GM12878 (cell line): ENCODE measurements around the gene TMEM44. TPM values are rescaled to one million over a fixed set of nuclear protein-coding genes. Genes with fewer than 3 reads are reported as not detected.

Experiments used
- ATAC-seq: fragments of 200-7000 bp; cut with Tn5 transposase; 3 replicates; pipeline ENCODE4 v1.9.1; 2020; ENCODE audit warnings: mild to moderate bottlenecking, moderate library complexity
- BruUV-seq: library from RNA; stranded (reverse); fragments of 400-500 nt; replicated peaks from 2 replicates; lab custom pipeline; 2021; lab: Mats Ljungman, UMichigan
- CTCF ChIA-PET: fragments of 300-600 bp; sonication (Branson Sonifier 250); formaldehyde crosslinking; extraction: SDS; loops from one replicate; lab custom pipeline; 2021; ENCODE audit warnings: inconsistent platforms; lab: Yijun Ruan, JAX
- POLR2A ChIA-PET: fragments of 350-600 bp; formaldehyde crosslinking; extraction: SDS; loops from one replicate; lab custom pipeline; 2021; ENCODE audit warnings: inconsistent platforms; lab: Charles Lee
- RAD21 ChIA-PET: fragments of 300-600 bp; sonication (Branson Sonifier 250); formaldehyde crosslinking; loops from one replicate; lab custom pipeline; 2023; ENCODE audit warnings: antibody characterized with exemption; ENCODE audit not compliant: unreplicated experiment; lab: Charles Lee
- SMC1A ChIA-PET: fragments of 300-600 bp; sonication (Branson Sonifier 250); formaldehyde crosslinking; loops from one replicate; lab custom pipeline; 2023; ENCODE audit not compliant: unreplicated experiment, uncharacterized antibody; lab: Charles Lee
- DNase-seq: peaks from one replicate; pipeline ENCODE4 v3.0.0-alpha.2; 2011; ENCODE audit warnings: low read depth, low spot score
- FAIRE-seq: peaks from 3 replicates; lab custom pipeline; 2011; peaks lifted over from hg19 to GRCh38; lab: Jason Lieb, UNC
- H2AFZ ChIP-seq: 2 replicates; pipeline ENCODE4 v1.6.0; 2011; ENCODE audit warnings: low read depth, low read length, control low read depth; ENCODE audit not compliant: control insufficient read depth
- H3K27ac ChIP-seq: 2 replicates; pipeline ENCODE4 v1.5.1; 2011; ENCODE audit warnings: control low read depth; ENCODE audit not compliant: control insufficient read depth, insufficient read depth
- H3K27me3 ChIP-seq, 2 experiments: replicated peaks in 1 of 2; 2 replicates each; pipeline versions ENCODE4 v1.6.0 to v1.6.1; 2011; ENCODE audit warnings: low read length in 1 of 2; ENCODE audit not compliant: control insufficient read depth in 2 of 2, insufficient read depth in 2 of 2
- H3K36me3 ChIP-seq, 2 experiments: 2 replicates each; pipeline ENCODE4 v1.5.1; 2011; ENCODE audit warnings: low read length in 1 of 2; ENCODE audit not compliant: control insufficient read depth in 2 of 2, insufficient read depth in 2 of 2
- H3K4me1 ChIP-seq: 2 replicates; pipeline ENCODE4 v1.6.1; 2011; ENCODE audit warnings: mild to moderate bottlenecking, low read length, moderate library complexity, mixed read lengths; ENCODE audit not compliant: control insufficient read depth, insufficient read depth
- H3K4me2 ChIP-seq: 2 replicates; pipeline ENCODE4 v1.6.0; 2011; ENCODE audit warnings: control low read depth; ENCODE audit not compliant: control insufficient read depth, insufficient read depth
- H3K4me3 ChIP-seq: fragments of 200-600 bp; sonication (generic); 2 replicates; pipeline ENCODE4 v1.5.1; 2016
- H3K79me2 ChIP-seq: 2 replicates; pipeline ENCODE4 v1.6.0; 2011; ENCODE audit warnings: low read length; ENCODE audit not compliant: control insufficient read depth, insufficient read depth
- H3K9ac ChIP-seq: 2 replicates; pipeline ENCODE4 v1.8.0; 2011; ENCODE audit warnings: low read length, control low read depth, mixed read lengths; ENCODE audit not compliant: control insufficient read depth, insufficient read depth
- H3K9me3 ChIP-seq: replicated peaks from 3 replicates; pipeline ENCODE4 v1.5.1; 2011; ENCODE audit warnings: mild to moderate bottlenecking, low read length; ENCODE audit not compliant: control insufficient read depth, insufficient read depth
- H4K20me1 ChIP-seq: 2 replicates; pipeline ENCODE4 v1.6.0; 2011; ENCODE audit not compliant: control insufficient read depth, insufficient read depth
- BRCA1 ChIP-seq: IDR thresholded peaks from 2 replicates; pipeline ENCODE4 v1.6.1; 2011; ENCODE audit warnings: low read depth, low read length, improper control_type of control experiment
- JUNB ChIP-seq: IDR thresholded peaks from 2 replicates; pipeline ENCODE4 v1.6.1; 2016; ENCODE audit warnings: antibody characterized with exemption, mild to moderate bottlenecking
- MLLT1 ChIP-seq: fragments of 450-650 bp; IDR thresholded peaks from 2 replicates; pipeline ENCODE4 v1.6.1; 2016; ENCODE audit warnings: mild to moderate bottlenecking
- NFYB ChIP-seq: IDR thresholded peaks from 2 replicates; pipeline ENCODE4 v1.6.1; 2011; ENCODE audit warnings: low read depth, mild to moderate bottlenecking, low read length, improper control_type of control experiment, moderate library complexity; ENCODE audit not compliant: insufficient read depth
- ZNF24 ChIP-seq: fragments of 450-650 bp; IDR thresholded peaks from 2 replicates; pipeline ENCODE4 v1.6.1; 2017; ENCODE audit warnings: antibody characterized with exemption, mild to moderate bottlenecking
- WGBS: methylation state at CpG from one replicate; pipeline ENCODE4 v1.1.6; 2016; ENCODE audit warnings: low lambda C conversion rate; ENCODE audit not compliant: insufficient replicate concordance, insufficient coverage; ENCODE audit errors: missing lambda C conversion rate; 5-methylcytosine and 5-hydroxymethylcytosine counted together
- in situ Hi-C: fragments of 300-500 bp; cut with MboI; formaldehyde crosslinking; loops from 9 replicates; pipeline ENCODE4 v1.14.3; 2018; ENCODE audit warnings: mixed read lengths
- intact Hi-C: fragments of 100-400 bp; cut with micrococcal nuclease; formaldehyde crosslinking; loops from one replicate; pipeline ENCODE4 v1.14.2; 2022; ENCODE audit not compliant: unreplicated experiment
- polyA plus RNA-seq, 11 experiments: library from polyadenylated mRNA; depleted of rRNA in 4 of 11; unstranded in 6 of 11; stranded (reverse) in 5 of 11; fragments of >200 nt; fragmentation: Nextera tagmentation in 4 of 11; fragmentation: Illumina TruSeq in 1 of 11; extraction: Ambion mirVana in 4 of 11; extraction: Trizol in 1 of 11; gene quantifications; 1 replicate in 1 of 11; 2 replicates in 10 of 11; pipeline versions ENCODE4 v1.2.1 to v1.2.3, GENCODE V29; 2011 to 2016; ENCODE audit warnings: inconsistent platforms in 2 of 11, missing spikeins in 2 of 11, low read depth in 1 of 11
- total RNA-seq, 4 experiments: library from RNA; depleted of rRNA in 3 of 4; stranded (reverse); fragments of >200 nt in 3 of 4; fragmentation: Illumina TruSeq in 1 of 4; extraction: Trizol in 1 of 4; gene quantifications; 2 replicates each; pipeline versions ENCODE4 v1.2.1 to v1.2.3, GENCODE V29; 2013 to 2021

The TMEM44 gene
- total and polyA plus RNA-seq, 10 of the 15 experiments (the other 5 are each of a cell fraction or from before 2014, with no cell fraction given), result 0.57 to 8.3 (median 3.6) TPM

DNA sequence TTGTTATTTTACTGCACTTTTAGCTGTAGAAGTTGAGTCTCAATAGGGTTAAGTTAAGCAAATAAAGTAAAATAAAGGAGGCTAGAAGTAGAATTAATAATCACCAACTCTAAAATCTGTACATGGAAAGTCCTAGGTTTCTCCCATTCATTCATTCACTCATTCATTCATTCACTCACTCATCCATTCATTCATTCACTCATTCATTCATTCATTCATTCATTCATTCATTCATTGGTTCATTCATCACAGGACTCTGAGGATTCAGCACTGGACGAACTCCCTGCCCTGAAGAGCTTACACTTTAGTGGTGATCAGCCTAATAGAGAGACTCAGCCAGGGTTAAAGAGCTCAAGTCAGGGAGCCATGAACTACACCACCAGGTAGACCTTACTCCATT lies 43.3 kb upstream of the TMEM44 start:
- peaks cover 5% of the 10 kb centered on the region for H3K79me2 ChIP-seq
- intact Hi-C loops, result no loop called here
- DNase-seq (no peak), ATAC-seq (no peak), FAIRE-seq (no peak)
- in situ Hi-C loops, result loop anchor here (5.0 to 10.0 kb wide), 2 partner anchors 421 to 768 kb away; partner anchors contain the start of gene ACAP2
- SMC1A ChIA-PET, result interaction anchor here (0.6 to 1.2 kb wide), 3 partner anchors 387 to 861 kb away, joined by 3 read pairs; no protein-coding TSS in a partner anchor
- no peak overlapping the region for H3K9ac ChIP-seq
- no peak overlapping the region for H3K27ac ChIP-seq
- WGBS, result 0% methylated on average over 1 of the region's 1 CpG
- CTCF ChIA-PET, result no interaction called here
- H3K4me3 ChIP-seq, result no peak overlapping the region
- POLR2A ChIA-PET, result interaction anchor here (1.1 to 1.5 kb wide), 2 partner anchors 11 to 479 kb away, joined by 4 to 6 read pairs; no protein-coding TSS in a partner anchor
- TF ChIP-seq ZNF24, result peak; percentile 98
- TF ChIP-seq BRCA1, result no peak
- peaks cover 16% of the 10 kb centered on the region for H3K4me1 ChIP-seq
- no peak overlapping the region for H2AFZ ChIP-seq
- no peak overlapping the region for H3K4me2 ChIP-seq
- no TSS peak for BruUV-seq
- RAD21 ChIA-PET, result interaction anchor here (1.0 kb wide), 1 partner anchor 15 kb away, joined by 3 read pairs; no protein-coding TSS in a partner anchor
- no peaks in the 10 kb centered on the region for H3K27me3 ChIP-seq
- no peaks in the 10 kb centered on the region for H3K9me3 ChIP-seq
- H4K20me1 ChIP-seq, result no peaks in the 10 kb centered on the region
- H3K36me3 ChIP-seq, result no peaks in the 10 kb centered on the region

DNA sequence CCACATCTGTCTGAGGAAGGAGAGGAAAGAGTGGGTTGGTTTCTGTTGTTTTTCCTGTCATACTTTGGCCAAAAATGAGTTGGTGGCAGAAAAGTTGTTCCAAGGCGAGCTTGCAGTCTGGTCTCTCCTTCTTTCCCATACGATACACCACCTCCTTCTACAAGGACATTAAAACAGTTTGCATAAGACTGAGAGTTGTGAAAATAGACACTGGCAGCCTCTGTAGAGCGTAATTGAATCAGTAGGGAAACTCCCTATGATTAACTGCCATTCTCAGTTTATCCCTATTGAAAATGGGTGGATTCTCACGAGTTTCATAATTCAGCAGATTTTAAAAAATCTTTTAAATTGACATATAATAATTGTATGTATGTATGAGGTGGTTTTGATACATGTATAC lies 42.5 kb upstream of the TMEM44 start:
- Histone ChIP-seq H3K27ac (no peak overlapping the region; the same call in 1 of the 2 replicates), H2AFZ (peak overlapping the region; percentile 68), H3K9ac (peak overlapping the region; percentile 46)
- DNase-seq, result no peak
- no TSS peak for BruUV-seq
- TF ChIP-seq JUNB, result peak; percentile 14; the same call in 1 of the 2 replicates
- peak; percentile 64 for TF ChIP-seq ZNF24
- TF ChIP-seq NFYB, result no peak
- 0 out of 2 replicates have a peak, but pooled peaks have one; percentile 2 for TF ChIP-seq MLLT1
- TF ChIP-seq, all 136 proteins: peak for 3
- FAIRE-seq, result no peak
- 0% methylated on average over 4 of the region's 4 CpGs for WGBS
- in situ Hi-C loops (loop anchor here (5.0 to 10.0 kb wide), 2 partner anchors 422 to 769 kb away; partner anchors contain the start of gene ACAP2), intact Hi-C loops (no loop called here)
- RAD21 ChIA-PET, result interaction anchor here (0.8 to 1.0 kb wide), 2 partner anchors 13 to 585 kb away, joined by 3 to 4 read pairs; no protein-coding TSS in a partner anchor
- no peaks in the 10 kb centered on the region for H4K20me1 ChIP-seq
- ATAC-seq, result peak; percentile 35
- peak overlapping the region; percentile 59 for H3K4me2 ChIP-seq
- H3K4me3 ChIP-seq, result no peak overlapping the region
- H3K9me3 ChIP-seq, result no peaks in the 10 kb centered on the region
- SMC1A ChIA-PET, result interaction anchor here (0.8 to 2.2 kb wide), 5 partner anchors 10 to 455 kb away, joined by 3 to 7 read pairs (median 3); no protein-coding TSS in a partner anchor
- CTCF ChIA-PET, result interaction anchor here (1.1 to 6.0 kb wide), 4 partner anchors 7 to 587 kb away, joined by 3 to 96 read pairs (median 4); no protein-coding TSS in a partner anchor
- peaks cover 13% of the 10 kb centered on the region for H3K79me2 ChIP-seq
- H3K27me3 ChIP-seq, result no peaks in the 10 kb centered on the region
- H3K4me1 ChIP-seq, result peaks cover 17% of the 10 kb centered on the region
- H3K36me3 ChIP-seq, result no peaks in the 10 kb centered on the region
- POLR2A ChIA-PET, result interaction anchor here (1.0 to 1.5 kb wide), 3 partner anchors 12 to 583 kb away, joined by 3 to 4 read pairs (median 3); no protein-coding TSS in a partner anchor
